ENCODE measurements around the gene EXOSC2.
"Not testable (repeated sequence)": the region's sequence is repeated elsewhere in the genome, so short reads cannot be mapped to it uniquely, and the experiment has no call there.

EXOSC2 gene

GRCh38 chr9:130668196-130668595 lies 25.4 kb upstream of the EXOSC2 start:
- DNase-seq = no peak

GRCh38 chr9:130668659-130669058 lies 24.9 kb upstream of the EXOSC2 start:
- no peak for DNase-seq

- no peak for DNase-seq
Observed at GRCh38 chr9:130669965-130670364, 23.6 kb upstream of the EXOSC2 start.

GRCh38 chr9:130670644-130671043 lies 22.9 kb upstream of the EXOSC2 start:
- DNase-seq = no peak

- no peak for DNase-seq
Observed at GRCh38 chr9:130672466-130672865, 21.1 kb upstream of the EXOSC2 start.

GRCh38 chr9:130672933-130673615 lies 20.5 kb upstream of the EXOSC2 start:
- no peak for DNase-seq

- DNase-seq = no peak
Observed at GRCh38 chr9:130675396-130675795, 18.2 kb upstream of the EXOSC2 start.

- DNase-seq = no peak
Observed at GRCh38 chr9:130677252-130677651, 16.3 kb upstream of the EXOSC2 start.

- peak in 4 of 6 experiments; percentile 30 to 41 (median 37) for DNase-seq
Observed at GRCh38 chr9:130680836-130681768, 12.5 kb upstream of the EXOSC2 start.

- peak in 3 of 6 experiments; percentile 27 to 51 (median 41) for DNase-seq
Observed at GRCh38 chr9:130681769-130682420, 11.7 kb upstream of the EXOSC2 start.

- DNase-seq = peak; percentile 8 to 58 (median 34)
Observed at GRCh38 chr9:130682421-130683121, 11.0 kb upstream of the EXOSC2 start.

GRCh38 chr9:130685104-130685503 lies 8.5 kb upstream of the EXOSC2 start:
- no peak for DNase-seq

GRCh38 chr9:130685945-130686344 lies 7.6 kb upstream of the EXOSC2 start:
- not testable (repeated sequence) for DNase-seq

- DNase-seq = no peak
Observed at GRCh38 chr9:130687615-130688014, 6.0 kb upstream of the EXOSC2 start.

GRCh38 chr9:130688072-130688471 lies 5.5 kb upstream of the EXOSC2 start:
- no peak for DNase-seq

- no peak for DNase-seq
Observed at GRCh38 chr9:130689572-130689936, 4.0 kb upstream of the EXOSC2 start.

- DNase-seq = no peak
Observed at GRCh38 chr9:130689937-130690700, 3.5 kb upstream of the EXOSC2 start.

- DNase-seq = no peak
Observed at GRCh38 chr9:130692321-130692720, 1.3 kb upstream of the EXOSC2 start.

- DNase-seq = no peak
Observed at GRCh38 chr9:130693101-130693425, 517 bp upstream of the EXOSC2 start.

GRCh38 chr9:130694205-130694604 lies 625 bp downstream of the EXOSC2 start:
- peak in 1 of 6 experiments; percentile 5 for DNase-seq

GRCh38 chr9:130696139-130696650 lies 2.6 kb downstream of the EXOSC2 start:
- DNase-seq = no peak

- no peak for DNase-seq
Observed at GRCh38 chr9:130696996-130697395, 3.4 kb downstream of the EXOSC2 start.

All from stimulated activated naive CD4-positive, alpha-beta T cell (primary cell).